ENCODE measurements around the gene BTBD16. TPM values are rescaled to one million over a fixed set of nuclear protein-coding genes. Genes with fewer than 3 reads are reported as not detected.

The BTBD16 gene
- total RNA-seq, 1 experiment from 2014 or later: not detected

DNA sequence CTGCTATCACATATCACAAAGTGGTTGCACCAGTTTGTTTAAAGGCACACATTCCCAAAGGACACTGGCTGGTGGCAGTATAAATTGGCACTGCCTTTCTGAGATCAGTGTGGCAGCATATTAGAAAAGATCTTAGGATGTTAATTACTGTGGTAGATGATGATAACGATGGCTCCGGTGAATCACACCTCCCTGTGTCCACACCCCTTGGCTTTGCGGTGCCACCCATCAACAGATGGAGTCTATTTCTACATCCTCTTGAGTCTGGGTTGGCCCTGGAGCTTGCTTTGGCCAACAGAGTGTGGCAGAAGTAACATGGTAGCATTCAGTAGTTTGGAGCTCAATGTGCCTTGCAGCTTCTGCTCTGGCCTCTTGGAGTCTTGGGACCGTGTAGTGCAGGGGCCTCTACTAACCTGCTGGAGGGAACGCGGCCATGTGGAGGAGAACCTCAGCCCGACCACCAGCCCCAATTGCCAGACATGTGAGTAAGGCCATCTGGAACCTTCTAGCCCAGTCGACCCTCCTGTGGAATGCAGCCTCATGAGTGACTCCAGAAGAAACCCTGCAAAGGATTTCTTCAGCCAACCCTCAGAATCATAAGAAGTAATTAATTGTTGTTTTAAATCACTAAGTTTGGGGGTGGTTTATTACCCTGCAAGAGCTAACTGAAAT lies 76.2 kb downstream of the BTBD16 start:
- H3K14ac ChIP-seq (ENCODE audit: insufficient read depth, low read length): no peak overlapping the region
- WGBS (ENCODE audit: extremely low coverage, insufficient read length, low lambda C conversion rate): no CpG with 5 or more reads among the region's 8 CpGs
- H3K27ac ChIP-seq (ENCODE audit: insufficient read length, low read depth, low read length): no peak overlapping the region
- H4K5ac ChIP-seq (ENCODE audit: insufficient read length, low read depth, low read length): no peak overlapping the region
- H2BK20ac ChIP-seq (ENCODE audit: low read depth, low read length, poor library complexity, severe bottlenecking): no peak overlapping the region
- H3K9me3 ChIP-seq (ENCODE audit: control insufficient read depth, low read depth, low read length): peaks cover 11% of the 10 kb centered on the region
- Mint-ChIP-seq H3K4me1 (peaks cover 37 to 45% of the 10 kb centered on the region in 2 experiments), H3K27ac (no peak overlapping the region), H3K27me3 (ENCODE audit: low read depth) (peaks cover 26% of the 10 kb centered on the region), H3K36me3 (ENCODE audit: insufficient read depth in 1 of 3, low read depth in 3 of 3) (peaks cover 16 to 37% (median 29%) of the 10 kb centered on the region in 3 experiments), H3K4me3 (no peak overlapping the region), H3K9me3 (peaks cover 41 to 44% of the 10 kb centered on the region in 2 experiments)
- H2AFZ ChIP-seq (ENCODE audit: low read length): no peak overlapping the region
- no peaks in the 10 kb centered on the region for H4K20me1 ChIP-seq (ENCODE audit: control insufficient read depth, insufficient read depth, insufficient read length)
- no peak overlapping the region for H2AK5ac ChIP-seq (ENCODE audit: insufficient read length, low read length)
- H4K8ac ChIP-seq (replicated peaks; ENCODE audit: insufficient read length, low read depth, low read length): no peak overlapping the region
- H3K4me1 ChIP-seq (ENCODE audit: insufficient read depth, low read length): peaks cover 4% of the 10 kb centered on the region; the same call in 1 of the 2 replicates
- no peak for TF ChIP-seq CTCF (conservative IDR thresholded peaks at IDR 0.05)
- no peaks in the 10 kb centered on the region for H3K79me2 ChIP-seq (ENCODE audit: insufficient read depth, low read length)
- H2BK12ac ChIP-seq (ENCODE audit: insufficient read length, low read depth, low read length): no peak overlapping the region
- H3K56ac ChIP-seq (ENCODE audit: insufficient read length, low read depth, low read length): no peak overlapping the region
- H3K4me2 ChIP-seq (ENCODE audit: insufficient read depth, insufficient read length, low read length): no peak overlapping the region
- DNase-seq: no peak
- no peak overlapping the region for H3K4ac ChIP-seq (ENCODE audit: low read depth, low read length)
- H3K9ac ChIP-seq (ENCODE audit: extremely low read depth, insufficient read length, low read length): no peak overlapping the region
- H2BK15ac ChIP-seq (ENCODE audit: low read depth, low read length): no peak overlapping the region
- H3T11ph ChIP-seq (ENCODE audit: low read length): no peak overlapping the region
- H3K23me2 ChIP-seq (ENCODE audit: insufficient read length, low read depth, low read length, poor library complexity, severe bottlenecking): no peaks in the 10 kb centered on the region
- H3K18ac ChIP-seq (ENCODE audit: insufficient read length, low read depth, low read length): no peak overlapping the region
- H3K79me1 ChIP-seq (ENCODE audit: insufficient read depth, low read depth, low read length, poor library complexity, severe bottlenecking): no peaks in the 10 kb centered on the region
- H3K27me3 ChIP-seq (ENCODE audit: insufficient read depth, low read length): no peaks in the 10 kb centered on the region
- H2BK120ac ChIP-seq (ENCODE audit: low read depth, low read length, poor library complexity, severe bottlenecking): no peak overlapping the region
- no peak overlapping the region for H2BK5ac ChIP-seq (ENCODE audit: insufficient read length, low read length)
- no peak overlapping the region for H4K91ac ChIP-seq (ENCODE audit: insufficient read length, low read depth, low read length)
- no peak overlapping the region for H3K23ac ChIP-seq (ENCODE audit: insufficient read length, low read depth, low read length)
